Muscle of arm (tissue), 12 donors: Measurements from ENCODE around the gene TAF9. TPM values are rescaled to one million over a fixed set of nuclear protein-coding genes. Genes with fewer than 3 reads are reported as not detected.
A peak's percentile ranks its signal among the peaks of the same experiment; 100 is the strongest.
"Not testable (repeated sequence)": the region's sequence is repeated elsewhere in the genome, so short reads cannot be mapped to it uniquely, and the experiment has no call there.

Source experiments
- DNase-seq: peaks from one replicate; pipeline ENCODE4 v3.0.0-alpha.2; 2013
- polyA plus RNA-seq, 12 donors: library from polyadenylated mRNA; unstranded; fragments of 120-200 nt; gene quantifications; one replicate each; pipeline ENCODE4 v1.2.1, GENCODE V29; 2013; ENCODE audit not compliant: insufficient read length in 12 of 12

Gene TAF9
- polyA plus RNA-seq, 12 donors = 30.2 to 52.8 (median 42.9) TPM; not detected in 1

- DNase-seq = no peak
Measured at GRCh38 chr5:69350664-69351063, 18.7 kb downstream of the TAF9 start.

DNA sequence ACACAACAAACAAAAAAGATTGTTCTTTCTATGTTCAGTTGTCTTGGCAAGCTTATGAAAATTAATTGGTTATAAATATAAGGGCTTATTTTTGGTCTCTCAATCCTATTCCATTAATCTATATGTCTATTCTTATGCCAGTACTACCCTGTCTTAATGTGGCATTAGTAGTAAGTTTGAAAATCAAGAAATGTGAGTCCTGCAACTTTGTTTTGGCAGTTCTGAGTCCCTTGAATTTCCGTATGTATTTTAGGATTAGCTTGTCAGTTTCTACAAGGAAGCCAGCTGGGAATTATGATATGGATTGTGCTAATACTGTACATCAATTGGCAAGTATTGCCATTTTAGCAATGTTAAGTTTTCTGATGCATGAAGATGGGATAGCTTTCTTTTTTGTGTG, 26.2 kb downstream of the TAF9 start:
- DNase-seq = no peak

DNA sequence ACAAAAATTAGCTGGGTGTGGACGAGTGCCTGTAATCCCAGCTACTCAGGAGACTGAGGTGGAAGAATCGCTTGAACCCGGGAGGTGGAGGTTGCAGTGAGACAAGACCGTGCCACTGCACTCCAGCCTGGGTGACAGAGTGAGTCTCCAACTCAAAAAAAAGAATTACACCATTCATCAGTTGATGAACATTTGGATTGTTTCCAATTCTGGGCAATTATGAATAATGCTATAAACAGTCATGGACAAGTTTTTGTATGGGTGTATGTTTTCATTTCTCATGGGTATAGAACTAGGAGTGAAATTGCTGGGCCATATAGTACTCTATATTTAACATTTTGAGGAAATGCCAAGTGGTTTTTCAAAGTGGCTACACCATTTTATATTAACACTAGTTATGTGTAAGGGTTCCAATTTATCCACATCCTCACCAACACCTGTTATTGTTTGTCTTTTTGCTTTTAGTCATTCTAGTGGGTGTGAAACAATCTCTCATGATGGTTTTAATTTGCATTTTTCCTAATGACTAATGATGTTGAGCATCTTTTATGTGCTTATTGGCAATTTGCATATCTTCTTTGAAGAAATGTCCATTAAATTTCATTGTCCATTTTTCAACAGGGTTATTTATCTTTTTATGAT, 27.7 kb downstream of the TAF9 start:
- no peak for DNase-seq

- no peak for DNase-seq
Measured at GRCh38 chr5:69335341-69335935, 33.9 kb downstream of the TAF9 start.

- DNase-seq = peak; percentile 74
Measured at GRCh38 chr5:69334793-69335268, 34.5 kb downstream of the TAF9 start.

- DNase-seq = not testable (repeated sequence)
Measured at GRCh38 chr5:69333668-69334315, 35.5 kb downstream of the TAF9 start.

- DNase-seq = no peak
Measured at GRCh38 chr5:69331528-69332445, 37.5 kb downstream of the TAF9 start.

DNA sequence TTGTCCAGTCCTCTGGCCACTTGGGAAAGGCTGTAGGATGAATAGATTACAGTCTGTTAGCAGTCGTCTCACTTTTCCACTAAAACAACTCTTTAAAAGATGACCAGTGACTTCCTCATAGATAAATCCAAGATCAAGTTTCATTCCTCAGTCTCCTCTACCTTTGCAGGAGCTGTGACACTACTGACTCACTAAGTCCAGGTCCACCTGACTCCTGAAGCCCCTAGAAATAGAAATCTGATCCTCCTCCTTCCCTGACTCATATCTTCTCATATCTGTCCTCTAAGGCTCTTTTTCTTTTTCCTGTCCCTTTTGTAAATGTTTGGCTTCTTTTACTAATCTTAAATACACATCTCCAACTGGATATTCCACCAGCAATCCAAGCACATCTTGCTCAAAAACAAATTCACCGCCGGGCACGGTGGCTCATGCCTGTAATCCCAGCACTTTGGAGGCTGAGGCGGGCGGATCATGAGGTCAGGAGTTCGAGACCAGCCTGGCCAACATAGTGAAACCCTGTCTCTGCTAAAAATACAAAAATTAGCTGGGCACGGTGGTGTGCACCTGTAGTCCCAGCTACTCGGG, 39.3 kb downstream of the TAF9 start:
- no peak for DNase-seq

DNA sequence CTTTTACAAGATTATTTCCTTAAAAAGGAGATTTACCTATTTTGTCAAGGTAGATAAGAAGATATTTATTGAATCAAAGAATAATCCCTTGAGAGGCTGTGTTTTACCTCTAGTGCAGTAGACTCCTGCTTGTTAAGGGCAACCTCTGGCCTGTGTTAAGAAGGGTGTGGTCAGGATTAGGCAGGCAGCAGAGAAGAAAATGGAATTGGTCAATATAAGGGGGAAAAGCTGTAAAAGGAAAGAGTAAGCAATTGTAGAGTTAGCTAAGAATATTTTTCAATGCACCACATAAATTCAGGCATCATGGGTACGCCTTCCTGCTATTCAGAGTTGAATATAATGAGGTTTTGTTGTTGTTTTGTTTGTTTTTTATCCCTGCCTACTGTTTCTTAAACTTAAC, 43.0 kb downstream of the TAF9 start:
- no peak for DNase-seq

DNA sequence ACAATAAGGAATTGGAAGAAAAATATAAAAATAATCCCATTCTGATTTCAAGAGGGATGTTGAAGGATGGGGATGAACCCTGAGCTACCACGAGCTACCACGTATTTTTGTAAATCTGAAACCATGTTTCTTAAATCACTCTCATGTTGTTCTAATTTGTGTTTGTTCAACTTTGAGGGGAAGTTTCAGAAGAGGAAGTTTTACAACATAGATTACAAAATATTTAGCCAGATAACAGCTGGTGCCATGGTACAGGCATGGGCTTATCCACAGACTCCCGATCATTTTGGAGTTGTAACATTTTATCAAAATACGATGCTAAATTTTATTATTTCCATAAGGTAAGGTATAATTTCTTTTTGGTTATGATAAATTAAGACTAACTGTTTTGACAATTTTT, 51.9 kb downstream of the TAF9 start:
- no peak for DNase-seq

- DNase-seq = no peak
Measured at GRCh38 chr5:69315972-69316371, 53.3 kb downstream of the TAF9 start.

Other genes with a start within 250 kb of the TAF9 start
- 10 to 100 TPM in 11 of 12 donors, not detected in 1; 22.7 to 62.5 (median 40.4) TPM for gene CCNB1, start 202.4 kb downstream of the TAF9 start, polyA plus RNA-seq
- gene CENPH, start 179.9 kb downstream of the TAF9 start, polyA plus RNA-seq = 10 to 100 TPM in 10 of 12 donors, 1 to 10 TPM in 1, not detected in 1; 8.2 to 27.0 (median 15.2) TPM
- 10 to 100 TPM in 11 of 12 donors, not detected in 1; 18.7 to 27.8 (median 23.1) TPM for gene CDK7, start 134.6 kb downstream of the TAF9 start, polyA plus RNA-seq
- gene CCDC125, start 36.7 kb downstream of the TAF9 start, polyA plus RNA-seq = 10 to 100 TPM in 1 of 12 donors, 1 to 10 TPM in 10, not detected in 1; 2.6 to 11.9 (median 3.9) TPM
- gene AK6, start within 50 bp of the TAF9 start, polyA plus RNA-seq = 10 to 100 TPM in 11 of 12 donors, not detected in 1; 31.2 to 55.5 (median 43.9) TPM
- gene RAD17, start 298 bp upstream of the TAF9 start, polyA plus RNA-seq = 10 to 100 TPM in 11 of 12 donors, not detected in 1; 25.8 to 38.8 (median 29.2) TPM
- 1 to 10 TPM in 3 of 12 donors, under 1 TPM in 8, not detected in 1; 0.18 to 6.2 (median 0.37) TPM for gene MARVELD2, start 45.6 kb upstream of the TAF9 start, polyA plus RNA-seq
- gene OCLN, start 123.3 kb upstream of the TAF9 start, polyA plus RNA-seq = 10 to 100 TPM in 1 of 12 donors, 1 to 10 TPM in 8, under 1 TPM in 2, not detected in 1; 0.67 to 17.2 (median 2.2) TPM
- 10 to 100 TPM in 11 of 12 donors, not detected in 1; 25.6 to 60.7 (median 34.9) TPM for gene GTF2H2C, start 190.7 kb upstream of the TAF9 start, polyA plus RNA-seq